GM13977 (cell line): ENCODE results near the gene ICAM5.

Source experiments
- DNase-seq: peaks from one replicate; pipeline ENCODE4 v3.0.0; 2012; ENCODE audit warnings: low spot score
- in situ Hi-C: fragments of 300-500 bp; cut with MboI; formaldehyde crosslinking; loops from one replicate; pipeline ENCODE4 v1.12.0; 2022; ENCODE audit warnings: low sequenced_read_pairs, low pct_unique_long_range_greater_than_20kb, mixed read lengths, inconsistent platforms; ENCODE audit not compliant: unreplicated experiment
- TF ChIP-seq, protein P1 (sequence below): IDR thresholded peaks from 2 replicates; pipeline ENCODE4 v1.5.1; 2012; ENCODE audit warnings: mild to moderate bottlenecking, control low read depth; ENCODE audit not compliant: insufficient read depth; ENCODE audit errors: extremely low read depth, missing control alignments

Gene ICAM5

DNA sequence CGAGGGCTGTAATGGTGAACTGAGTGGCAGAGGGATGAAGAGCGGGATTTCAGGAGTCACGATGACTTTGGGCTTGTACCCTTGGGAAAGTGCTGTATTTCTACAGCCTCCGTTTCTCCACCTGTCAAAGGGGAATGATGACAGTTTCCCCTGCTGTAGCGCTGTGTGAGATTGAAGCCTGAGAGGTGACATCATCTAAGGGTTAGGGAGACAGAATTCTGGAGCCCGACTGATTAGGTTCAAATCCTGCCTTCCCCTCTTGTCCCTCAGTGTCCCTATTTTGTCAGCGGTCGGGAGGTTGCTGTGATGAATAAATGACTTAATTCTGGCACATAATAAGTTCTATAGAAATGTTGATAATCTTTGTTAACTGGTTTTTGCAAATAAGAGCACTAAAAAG lies 37.0 kb upstream of the ICAM5 start:
- in situ Hi-C loops, result loop anchor here (25.0 kb wide), 1 partner anchor 315 kb away; the partner anchor contains the start of gene OLFM2
- TF ChIP-seq, protein P1, sequence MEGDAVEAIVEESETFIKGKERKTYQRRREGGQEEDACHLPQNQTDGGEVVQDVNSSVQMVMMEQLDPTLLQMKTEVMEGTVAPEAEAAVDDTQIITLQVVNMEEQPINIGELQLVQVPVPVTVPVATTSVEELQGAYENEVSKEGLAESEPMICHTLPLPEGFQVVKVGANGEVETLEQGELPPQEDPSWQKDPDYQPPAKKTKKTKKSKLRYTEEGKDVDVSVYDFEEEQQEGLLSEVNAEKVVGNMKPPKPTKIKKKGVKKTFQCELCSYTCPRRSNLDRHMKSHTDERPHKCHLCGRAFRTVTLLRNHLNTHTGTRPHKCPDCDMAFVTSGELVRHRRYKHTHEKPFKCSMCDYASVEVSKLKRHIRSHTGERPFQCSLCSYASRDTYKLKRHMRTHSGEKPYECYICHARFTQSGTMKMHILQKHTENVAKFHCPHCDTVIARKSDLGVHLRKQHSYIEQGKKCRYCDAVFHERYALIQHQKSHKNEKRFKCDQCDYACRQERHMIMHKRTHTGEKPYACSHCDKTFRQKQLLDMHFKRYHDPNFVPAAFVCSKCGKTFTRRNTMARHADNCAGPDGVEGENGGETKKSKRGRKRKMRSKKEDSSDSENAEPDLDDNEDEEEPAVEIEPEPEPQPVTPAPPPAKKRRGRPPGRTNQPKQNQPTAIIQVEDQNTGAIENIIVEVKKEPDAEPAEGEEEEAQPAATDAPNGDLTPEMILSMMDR, result no peak
- no peak for DNase-seq

DNA sequence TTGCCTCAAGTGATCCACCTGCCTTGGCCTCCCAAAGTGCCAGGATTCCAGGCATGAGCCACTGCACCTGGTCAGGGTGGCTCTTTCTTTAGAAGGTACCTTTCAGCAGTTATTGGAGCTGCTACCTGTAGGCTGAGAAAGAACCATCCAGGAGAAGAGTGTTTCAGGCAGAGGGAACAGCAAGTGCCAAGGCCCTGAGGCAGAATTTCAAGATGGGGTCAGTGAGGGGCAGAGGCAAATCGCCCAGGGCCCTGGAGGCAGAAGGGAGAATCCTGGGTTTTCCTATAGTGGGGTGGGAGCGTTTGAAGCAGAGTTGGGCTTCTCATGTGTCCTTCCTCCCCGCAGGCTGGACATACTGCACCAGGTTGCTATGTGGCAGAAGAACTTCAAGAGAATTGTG lies 35.5 kb upstream of the ICAM5 start:
- no peak for DNase-seq
- in situ Hi-C loops, result loop anchor here (25.0 kb wide), 1 partner anchor 317 kb away; the partner anchor contains the start of gene OLFM2
- TF ChIP-seq, protein P1, result no peak

DNA sequence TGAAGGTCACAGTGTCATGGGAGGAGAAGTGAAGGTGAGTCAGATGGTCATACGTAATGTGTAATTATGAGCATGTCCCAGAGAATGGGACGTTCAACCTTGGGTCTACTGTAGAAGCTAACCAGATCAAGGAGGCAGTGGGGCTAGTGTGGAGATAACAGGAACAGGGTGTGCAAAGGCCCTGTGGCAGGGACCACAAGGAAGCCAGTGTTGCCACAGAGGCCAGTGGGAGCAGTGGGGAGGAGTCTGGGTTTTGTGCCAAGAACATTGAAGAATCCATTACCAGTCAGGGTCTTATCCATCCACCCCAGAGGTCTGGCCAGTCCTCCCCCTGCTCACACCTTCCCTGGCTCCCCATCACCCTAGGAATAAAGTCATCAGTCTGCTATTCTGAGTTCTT lies 34.4 kb upstream of the ICAM5 start:
- in situ Hi-C loops, result loop anchor here (25.0 kb wide), 1 partner anchor 318 kb away; the partner anchor contains the start of gene OLFM2
- TF ChIP-seq, protein P1, result no peak
- no peak for DNase-seq

DNA sequence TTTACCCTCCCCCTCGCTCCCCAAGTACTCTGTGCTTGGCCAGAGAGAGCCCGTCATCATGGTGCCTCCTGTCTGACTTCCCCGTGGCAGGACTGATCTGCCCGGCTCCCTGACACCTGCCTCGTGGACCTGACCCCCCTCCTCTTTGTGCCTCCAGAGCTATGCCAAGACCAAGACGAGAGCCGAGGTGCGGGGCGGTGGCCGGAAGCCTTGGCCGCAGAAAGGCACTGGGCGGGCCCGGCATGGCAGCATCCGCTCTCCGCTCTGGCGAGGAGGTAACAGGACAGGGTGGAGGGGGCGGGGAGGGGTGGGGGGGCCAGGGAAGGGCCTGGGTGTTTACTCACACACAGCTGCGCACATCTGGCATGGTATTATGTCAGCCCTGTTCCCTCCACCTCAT lies 33.2 kb upstream of the ICAM5 start:
- no peak for DNase-seq
- in situ Hi-C loops, result loop anchor here (25.0 kb wide), 1 partner anchor 319 kb away; the partner anchor contains the start of gene OLFM2
- TF ChIP-seq, protein P1, result no peak

DNA sequence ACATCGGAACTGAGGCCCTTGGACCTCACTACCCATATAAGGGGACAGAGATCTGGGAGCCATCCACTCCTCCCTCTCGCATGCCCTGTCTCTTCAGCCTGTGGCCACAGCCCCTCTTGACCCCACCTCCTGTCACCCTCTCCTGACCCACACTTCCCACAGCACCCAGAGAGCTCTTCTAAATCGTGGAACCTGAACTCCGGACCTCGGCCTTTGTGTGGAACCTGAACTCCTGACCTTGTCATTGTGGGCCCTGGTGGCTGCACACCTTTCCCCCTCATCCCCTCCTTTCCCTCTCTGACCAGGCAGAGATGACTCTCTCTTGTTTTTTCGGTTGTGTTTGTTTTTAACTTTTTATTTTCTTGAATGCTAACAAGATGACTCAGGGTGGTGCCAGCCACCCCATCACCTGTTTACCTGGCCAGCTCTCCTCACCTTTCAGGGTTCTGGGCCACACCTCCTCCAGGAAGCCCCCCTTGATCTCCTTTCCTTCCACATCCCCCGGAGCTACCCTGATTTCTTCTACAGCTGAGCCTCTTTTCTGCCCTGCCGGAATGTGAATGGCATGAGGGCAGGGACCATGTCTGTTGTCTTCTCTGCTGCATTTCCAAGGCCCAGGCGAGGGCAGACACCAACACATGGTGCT lies 32.7 kb upstream of the ICAM5 start:
- in situ Hi-C loops, result loop anchor here (25.0 kb wide), 1 partner anchor 320 kb away; the partner anchor contains the start of gene OLFM2
- DNase-seq, result no peak
- TF ChIP-seq, protein P1, result no peak

DNA sequence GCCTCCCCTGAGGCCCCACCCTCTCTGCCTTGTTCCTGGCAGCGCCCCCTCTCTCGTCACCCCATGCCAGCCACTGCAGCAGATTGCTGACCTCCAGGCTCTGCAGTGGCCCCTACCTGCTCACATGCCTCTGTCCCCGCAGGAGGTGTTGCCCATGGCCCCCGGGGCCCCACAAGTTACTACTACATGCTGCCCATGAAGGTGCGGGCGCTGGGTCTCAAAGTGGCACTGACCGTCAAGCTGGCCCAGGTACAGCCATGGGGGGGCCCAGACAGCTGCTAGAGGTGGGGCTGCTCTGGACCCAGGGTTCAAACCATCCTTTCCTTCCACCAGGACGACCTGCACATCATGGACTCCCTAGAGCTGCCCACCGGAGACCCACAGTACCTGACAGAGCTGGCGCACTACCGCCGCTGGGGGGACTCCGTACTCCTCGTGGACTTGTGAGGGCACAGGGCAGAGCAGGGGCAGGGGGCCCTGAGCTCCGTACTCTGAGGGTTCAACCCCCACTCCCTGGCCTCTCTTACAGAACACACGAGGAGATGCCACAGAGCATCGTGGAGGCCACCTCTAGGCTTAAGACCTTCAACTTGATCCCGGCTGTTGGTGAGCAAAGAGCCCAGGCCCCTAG lies 31.6 kb upstream of the ICAM5 start:
- no peak for DNase-seq
- TF ChIP-seq, protein P1, result no peak
- in situ Hi-C loops, result loop anchor here (25.0 kb wide), 1 partner anchor 321 kb away; the partner anchor contains the start of gene OLFM2
